ENCODE data around the gene LBHD2. TPM values are rescaled to one million over a fixed set of nuclear protein-coding genes. Genes with fewer than 3 reads are reported as not detected.
A peak's percentile ranks its signal among the peaks of the same experiment; 100 is the strongest.

LBHD2 gene
- total RNA-seq, 1 donor from 2014 or later: not detected

- Mint-ChIP-seq H3K27ac (ENCODE audit: unreplicated experiment) (peak overlapping the region; percentile 26), H3K4me1 (ENCODE audit: low read depth, unreplicated experiment) (no peaks in the 10 kb centered on the region), H3K9me3 (ENCODE audit: unreplicated experiment) (no peaks in the 10 kb centered on the region), H3K4me3 (ENCODE audit: unreplicated experiment) (no peak overlapping the region), H3K36me3 (ENCODE audit: low read depth, unreplicated experiment) (no peaks in the 10 kb centered on the region), H3K27me3 (ENCODE audit: low read depth, unreplicated experiment) (peaks cover 12% of the 10 kb centered on the region)
- Histone ChIP-seq H3K27ac (ENCODE audit: low read depth, low read length) (no peak overlapping the region), H2AFZ (ENCODE audit: low read depth, low read length) (no peak overlapping the region), H3K36me3 (ENCODE audit: insufficient read depth, low read length) (no peaks in the 10 kb centered on the region), H3K4me1 (ENCODE audit: insufficient read depth, low read length) (no peaks in the 10 kb centered on the region), H3K27me3 (ENCODE audit: insufficient read depth, low read length) (no peaks in the 10 kb centered on the region), H3K9me3 (ENCODE audit: insufficient read depth, low read depth, low read length) (no peaks in the 10 kb centered on the region), H4K20me1 (ENCODE audit: insufficient read depth, low read length) (no peaks in the 10 kb centered on the region), H3K79me2 (ENCODE audit: insufficient read depth, low read length) (no peaks in the 10 kb centered on the region), H3K4me2 (ENCODE audit: low read length) (no peak overlapping the region), H3K9ac (ENCODE audit: low read length) (no peak overlapping the region), H3K4me3 (ENCODE audit: insufficient read depth, low read depth, low read length) (no peak overlapping the region)
- FAIRE-seq: no peak
- no peak for TF ChIP-seq EZH2 (IDR thresholded peaks at IDR 0.05; ENCODE audit: insufficient read depth, low read length)
- DNase-seq (ENCODE audit: low read depth): no peak
Measured at GRCh38 chr14:103072595-103073366, 11.2 kb upstream of the LBHD2 start.

- Histone ChIP-seq H3K9me3 (ENCODE audit: insufficient read depth, low read depth, low read length) (no peaks in the 10 kb centered on the region), H3K27ac (ENCODE audit: low read depth, low read length) (no peak overlapping the region), H3K4me3 (ENCODE audit: insufficient read depth, low read depth, low read length) (no peak overlapping the region), H3K27me3 (ENCODE audit: insufficient read depth, low read length) (no peaks in the 10 kb centered on the region), H3K4me1 (ENCODE audit: insufficient read depth, low read length) (no peaks in the 10 kb centered on the region), H2AFZ (ENCODE audit: low read depth, low read length) (no peak overlapping the region), H3K4me2 (ENCODE audit: low read length) (no peak overlapping the region), H3K36me3 (ENCODE audit: insufficient read depth, low read length) (no peaks in the 10 kb centered on the region), H3K79me2 (ENCODE audit: insufficient read depth, low read length) (no peaks in the 10 kb centered on the region), H4K20me1 (ENCODE audit: insufficient read depth, low read length) (no peaks in the 10 kb centered on the region), H3K9ac (ENCODE audit: low read length) (no peak overlapping the region)
- DNase-seq (ENCODE audit: low read depth) (no peak), FAIRE-seq (no peak)
- no peaks in the 10 kb centered on the region for H3K9me3 Mint-ChIP-seq (ENCODE audit: unreplicated experiment)
- peaks cover 12% of the 10 kb centered on the region for H3K27me3 Mint-ChIP-seq (ENCODE audit: low read depth, unreplicated experiment)
- no peak for TF ChIP-seq EZH2 (IDR thresholded peaks at IDR 0.05; ENCODE audit: insufficient read depth, low read length)
- TF ChIP-seq CTCF (IDR thresholded peaks at IDR 0.05; ENCODE audit: insufficient read depth, low read depth, low read length): no peak
- H3K36me3 Mint-ChIP-seq (ENCODE audit: low read depth, unreplicated experiment): no peaks in the 10 kb centered on the region
- no peak overlapping the region for H3K4me3 Mint-ChIP-seq (ENCODE audit: unreplicated experiment)
- H3K4me1 Mint-ChIP-seq (ENCODE audit: low read depth, unreplicated experiment): no peaks in the 10 kb centered on the region
- H3K27ac Mint-ChIP-seq (ENCODE audit: unreplicated experiment): no peak overlapping the region
Measured at GRCh38 chr14:103073367-103073875, 10.6 kb upstream of the LBHD2 start.

GRCh38 chr14:103073876-103074728 lies 9.9 kb upstream of the LBHD2 start:
- H3K27ac Mint-ChIP-seq (ENCODE audit: unreplicated experiment): no peak overlapping the region
- FAIRE-seq: no peak
- H3K4me3 ChIP-seq (ENCODE audit: insufficient read depth, low read depth, low read length): no peak overlapping the region

More at GRCh38 chr14:103073876-103074728, 9.9 kb upstream of the LBHD2 start:
- Mint-ChIP-seq H3K4me3 (ENCODE audit: unreplicated experiment) (no peak overlapping the region), H3K9me3 (ENCODE audit: unreplicated experiment) (no peaks in the 10 kb centered on the region), H3K27me3 (ENCODE audit: low read depth, unreplicated experiment) (peaks cover 12% of the 10 kb centered on the region), H3K4me1 (ENCODE audit: low read depth, unreplicated experiment) (no peaks in the 10 kb centered on the region), H3K36me3 (ENCODE audit: low read depth, unreplicated experiment) (no peaks in the 10 kb centered on the region)
- Histone ChIP-seq H3K9me3 (ENCODE audit: insufficient read depth, low read depth, low read length) (no peaks in the 10 kb centered on the region), H3K27ac (ENCODE audit: low read depth, low read length) (no peak overlapping the region), H3K36me3 (ENCODE audit: insufficient read depth, low read length) (no peaks in the 10 kb centered on the region), H3K4me1 (ENCODE audit: insufficient read depth, low read length) (no peaks in the 10 kb centered on the region), H3K79me2 (ENCODE audit: insufficient read depth, low read length) (no peaks in the 10 kb centered on the region), H2AFZ (ENCODE audit: low read depth, low read length) (no peak overlapping the region), H3K9ac (ENCODE audit: low read length) (no peak overlapping the region), H4K20me1 (ENCODE audit: insufficient read depth, low read length) (no peaks in the 10 kb centered on the region), H3K27me3 (ENCODE audit: insufficient read depth, low read length) (no peaks in the 10 kb centered on the region), H3K4me2 (ENCODE audit: low read length) (no peak overlapping the region)
- no peak for DNase-seq (ENCODE audit: low read depth)
- no peak for TF ChIP-seq CTCF (IDR thresholded peaks at IDR 0.05; ENCODE audit: insufficient read depth, low read depth, low read length)
- TF ChIP-seq EZH2 (IDR thresholded peaks at IDR 0.05; ENCODE audit: insufficient read depth, low read length): no peak

Measured in astrocyte (in vitro differentiated cells and primary cell).